ENCODE data around the gene ABCB6. TPM values are rescaled to one million over a fixed set of nuclear protein-coding genes. Genes with fewer than 3 reads are reported as not detected.

The ABCB6 gene
- total RNA-seq, 1 donor from 2014 or later, result 12.5 TPM

DNA sequence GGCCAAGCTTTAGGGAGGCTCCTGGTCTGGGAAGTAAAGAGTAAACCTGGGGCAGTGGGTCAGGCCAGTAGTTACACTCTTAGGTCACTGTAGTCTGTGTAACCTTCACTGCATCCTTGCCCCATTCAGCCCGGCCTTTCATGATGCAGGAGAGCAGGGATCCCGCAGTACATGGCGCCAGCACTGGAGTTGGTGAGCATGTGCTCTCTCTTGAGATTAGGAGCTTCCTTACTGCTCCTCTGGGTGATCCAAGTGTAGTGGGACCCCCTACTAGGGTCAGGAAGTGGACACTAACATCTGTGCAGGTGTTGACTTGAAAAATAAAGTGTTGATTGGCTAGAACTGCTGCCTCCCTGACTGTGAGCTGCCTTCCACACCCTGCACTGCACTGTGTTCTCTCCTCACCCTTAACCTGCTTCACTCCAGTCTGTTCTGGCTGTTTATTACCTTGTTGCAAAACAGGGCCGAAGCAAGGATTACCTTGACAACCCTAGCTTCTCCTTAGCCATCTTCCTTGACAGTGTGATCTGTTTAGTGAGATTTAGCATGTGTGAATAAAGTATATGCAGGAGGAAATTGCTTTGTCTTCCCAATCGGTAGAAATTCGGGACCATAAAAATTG lies 35.5 kb downstream of the ABCB6 start:
- TF ChIP-seq EZH2 (IDR thresholded peaks at IDR 0.05; ENCODE audit: insufficient read depth, low read length), result no peak
- TF ChIP-seq, protein P1, sequence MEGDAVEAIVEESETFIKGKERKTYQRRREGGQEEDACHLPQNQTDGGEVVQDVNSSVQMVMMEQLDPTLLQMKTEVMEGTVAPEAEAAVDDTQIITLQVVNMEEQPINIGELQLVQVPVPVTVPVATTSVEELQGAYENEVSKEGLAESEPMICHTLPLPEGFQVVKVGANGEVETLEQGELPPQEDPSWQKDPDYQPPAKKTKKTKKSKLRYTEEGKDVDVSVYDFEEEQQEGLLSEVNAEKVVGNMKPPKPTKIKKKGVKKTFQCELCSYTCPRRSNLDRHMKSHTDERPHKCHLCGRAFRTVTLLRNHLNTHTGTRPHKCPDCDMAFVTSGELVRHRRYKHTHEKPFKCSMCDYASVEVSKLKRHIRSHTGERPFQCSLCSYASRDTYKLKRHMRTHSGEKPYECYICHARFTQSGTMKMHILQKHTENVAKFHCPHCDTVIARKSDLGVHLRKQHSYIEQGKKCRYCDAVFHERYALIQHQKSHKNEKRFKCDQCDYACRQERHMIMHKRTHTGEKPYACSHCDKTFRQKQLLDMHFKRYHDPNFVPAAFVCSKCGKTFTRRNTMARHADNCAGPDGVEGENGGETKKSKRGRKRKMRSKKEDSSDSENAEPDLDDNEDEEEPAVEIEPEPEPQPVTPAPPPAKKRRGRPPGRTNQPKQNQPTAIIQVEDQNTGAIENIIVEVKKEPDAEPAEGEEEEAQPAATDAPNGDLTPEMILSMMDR (IDR thresholded peaks at IDR 0.05; ENCODE audit: insufficient read depth, low read depth, low read length), result no peak

DNA sequence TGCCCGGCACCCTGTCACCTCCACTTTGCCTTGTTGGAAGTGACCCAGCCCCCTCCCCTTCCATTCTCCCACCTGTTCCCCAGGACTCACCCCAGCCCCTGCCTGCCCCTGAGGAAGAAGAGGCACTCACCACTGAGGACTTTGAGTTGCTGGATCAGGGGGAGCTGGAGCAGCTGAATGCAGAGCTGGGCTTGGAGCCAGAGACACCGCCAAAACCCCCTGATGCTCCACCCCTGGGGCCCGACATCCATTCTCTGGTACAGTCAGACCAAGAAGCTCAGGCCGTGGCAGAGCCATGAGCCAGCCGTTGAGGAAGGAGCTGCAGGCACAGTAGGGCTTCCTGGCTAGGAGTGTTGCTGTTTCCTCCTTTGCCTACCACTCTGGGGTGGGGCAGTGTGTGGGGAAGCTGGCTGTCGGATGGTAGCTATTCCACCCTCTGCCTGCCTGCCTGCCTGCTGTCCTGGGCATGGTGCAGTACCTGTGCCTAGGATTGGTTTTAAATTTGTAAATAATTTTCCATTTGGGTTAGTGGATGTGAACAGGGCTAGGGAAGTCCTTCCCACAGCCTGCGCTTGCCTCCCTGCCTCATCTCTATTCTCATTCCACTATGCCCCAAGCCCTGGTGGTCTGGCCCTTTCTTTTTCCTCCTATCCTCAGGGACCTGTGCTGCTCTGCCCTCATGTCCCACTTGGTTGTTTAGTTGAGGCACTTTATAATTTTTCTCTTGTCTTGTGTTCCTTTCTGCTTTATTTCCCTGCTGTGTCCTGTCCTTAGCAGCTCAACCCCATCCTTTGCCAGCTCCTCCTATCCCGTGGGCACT lies 36.2 kb downstream of the ABCB6 start:
- H3K79me2 ChIP-seq (ENCODE audit: insufficient read depth, low read length), result peaks cover 27% of the 10 kb centered on the region
- H3K36me3 ChIP-seq (ENCODE audit: insufficient read depth, low read length), result peaks cover 30% of the 10 kb centered on the region
- H3K4me3 Mint-ChIP-seq (ENCODE audit: unreplicated experiment), result no peak overlapping the region
- H3K9ac ChIP-seq (ENCODE audit: low read length), result no peak overlapping the region
- H3K9me3 ChIP-seq (ENCODE audit: insufficient read depth, low read depth, low read length), result no peaks in the 10 kb centered on the region
- no peak for TF ChIP-seq EZH2 (IDR thresholded peaks at IDR 0.05; ENCODE audit: insufficient read depth, low read length)
- TF ChIP-seq, protein P1 (IDR thresholded peaks at IDR 0.05; ENCODE audit: insufficient read depth, low read depth, low read length), result no peak
- H3K27ac Mint-ChIP-seq (ENCODE audit: unreplicated experiment), result no peak overlapping the region
- DNase-seq (ENCODE audit: low read depth) (no peak), FAIRE-seq (no peak)
- H3K9me3 Mint-ChIP-seq (ENCODE audit: unreplicated experiment), result peaks cover 1% of the 10 kb centered on the region
- no peak overlapping the region for H3K4me3 ChIP-seq (ENCODE audit: insufficient read depth, low read depth, low read length)
- no peaks in the 10 kb centered on the region for H3K27me3 ChIP-seq (ENCODE audit: insufficient read depth, low read length)
- peaks cover 6% of the 10 kb centered on the region for H3K4me1 Mint-ChIP-seq (ENCODE audit: low read depth, unreplicated experiment)
- H3K27me3 Mint-ChIP-seq (ENCODE audit: low read depth, unreplicated experiment), result no peaks in the 10 kb centered on the region
- peaks cover 10% of the 10 kb centered on the region for H3K4me1 ChIP-seq (ENCODE audit: insufficient read depth, low read length)
- H4K20me1 ChIP-seq (ENCODE audit: insufficient read depth, low read length), result peaks cover 34% of the 10 kb centered on the region
- peaks cover 16% of the 10 kb centered on the region for H3K36me3 Mint-ChIP-seq (ENCODE audit: low read depth, unreplicated experiment)
- H2AFZ ChIP-seq (ENCODE audit: low read depth, low read length), result no peak overlapping the region
- no peak overlapping the region for H3K27ac ChIP-seq (ENCODE audit: low read depth, low read length)
- H3K4me2 ChIP-seq (ENCODE audit: low read length), result no peak overlapping the region

More for the DNA sequence above, 35.5 kb downstream of the ABCB6 start:
- H3K79me2 ChIP-seq (ENCODE audit: insufficient read depth, low read length), result peaks cover 27% of the 10 kb centered on the region
- no peak overlapping the region for H2AFZ ChIP-seq (ENCODE audit: low read depth, low read length)
- Mint-ChIP-seq H3K4me3 (ENCODE audit: unreplicated experiment) (no peak overlapping the region), H3K9me3 (ENCODE audit: unreplicated experiment) (peaks cover 1% of the 10 kb centered on the region), H3K27ac (ENCODE audit: unreplicated experiment) (no peak overlapping the region), H3K4me1 (ENCODE audit: low read depth, unreplicated experiment) (peaks cover 3% of the 10 kb centered on the region), H3K36me3 (ENCODE audit: low read depth, unreplicated experiment) (peaks cover 16% of the 10 kb centered on the region), H3K27me3 (ENCODE audit: low read depth, unreplicated experiment) (no peaks in the 10 kb centered on the region)
- no peak overlapping the region for H3K4me2 ChIP-seq (ENCODE audit: low read length)
- peaks cover 30% of the 10 kb centered on the region for H3K36me3 ChIP-seq (ENCODE audit: insufficient read depth, low read length)
- H3K9me3 ChIP-seq (ENCODE audit: insufficient read depth, low read depth, low read length), result no peaks in the 10 kb centered on the region
- peaks cover 34% of the 10 kb centered on the region for H4K20me1 ChIP-seq (ENCODE audit: insufficient read depth, low read length)
- H3K27ac ChIP-seq (ENCODE audit: low read depth, low read length), result no peak overlapping the region
- DNase-seq (ENCODE audit: low read depth) (no peak), FAIRE-seq (no peak)
- no peak overlapping the region for H3K9ac ChIP-seq (ENCODE audit: low read length)
- H3K4me3 ChIP-seq (ENCODE audit: insufficient read depth, low read depth, low read length), result no peak overlapping the region
- peaks cover 9% of the 10 kb centered on the region for H3K4me1 ChIP-seq (ENCODE audit: insufficient read depth, low read length)
- H3K27me3 ChIP-seq (ENCODE audit: insufficient read depth, low read length), result no peaks in the 10 kb centered on the region
